Central memory CD8-positive, alpha-beta T cell (primary cell): ENCODE results near the gene INSR.

Experiments used
- ATAC-seq: fragments of 150-1000 bp; cut with Tn5 transposase; replicated peaks from 2 replicates; pipeline ENCODE4 v1.10.0; 2022; ENCODE audit warnings: mild to moderate bottlenecking, moderate FRiP score, moderate number of reproducible peaks; ENCODE audit not compliant: poor library complexity, severe bottlenecking; ENCODE audit errors: extremely low read depth
- DNase-seq, 2 donors: peaks; one replicate each; pipeline ENCODE4 v3.0.0; 2021; ENCODE audit warnings: low spot score in 2 of 2
- H3K27ac Mint-ChIP-seq: one replicate; pipeline ENCODE4 v1.8.0; 2022; ENCODE audit warnings: low read depth, mild to moderate bottlenecking, moderate library complexity, mixed read lengths
- H3K27me3 Mint-ChIP-seq: one replicate; pipeline ENCODE4 v1.8.0; 2022; ENCODE audit warnings: mixed read lengths
- H3K36me3 Mint-ChIP-seq: one replicate; pipeline ENCODE4 v1.8.0; 2022; ENCODE audit warnings: mild to moderate bottlenecking, moderate library complexity, mixed read lengths; ENCODE audit not compliant: insufficient read depth
- H3K4me1 Mint-ChIP-seq: one replicate; pipeline ENCODE4 v1.8.0; 2022; ENCODE audit warnings: mixed read lengths
- H3K4me3 Mint-ChIP-seq: one replicate; pipeline ENCODE4 v1.8.0; 2022; ENCODE audit warnings: mild to moderate bottlenecking, moderate library complexity, mixed read lengths
- H3K9me3 Mint-ChIP-seq: one replicate; pipeline ENCODE4 v1.8.0; 2022; ENCODE audit warnings: mixed read lengths

The INSR gene

GRCh38 chr19:7124782-7125181 is 169.4 kb downstream of the INSR start:
- ATAC-seq (no peak), DNase-seq (no peak)
- Mint-ChIP-seq H3K4me1 (no peaks in the 10 kb centered on the region), H3K27me3 (peaks cover 17% of the 10 kb centered on the region), H3K9me3 (no peaks in the 10 kb centered on the region), H3K36me3 (no peaks in the 10 kb centered on the region), H3K4me3 (no peak overlapping the region), H3K27ac (no peak overlapping the region)

GRCh38 chr19:7122701-7123100 is 171.5 kb downstream of the INSR start:
- Mint-ChIP-seq H3K4me3 (no peak overlapping the region), H3K27ac (no peak overlapping the region), H3K9me3 (no peaks in the 10 kb centered on the region), H3K36me3 (no peaks in the 10 kb centered on the region), H3K27me3 (peaks cover 17% of the 10 kb centered on the region), H3K4me1 (no peaks in the 10 kb centered on the region)
- no peak for ATAC-seq
- DNase-seq: no peak

GRCh38 chr19:7120499-7120898 is 173.7 kb downstream of the INSR start:
- peaks cover 27% of the 10 kb centered on the region for H3K27me3 Mint-ChIP-seq
- H3K9me3 Mint-ChIP-seq: no peaks in the 10 kb centered on the region
- no peak overlapping the region for H3K4me3 Mint-ChIP-seq
- ATAC-seq: no peak
- no peaks in the 10 kb centered on the region for H3K36me3 Mint-ChIP-seq
- no peak for DNase-seq
- H3K4me1 Mint-ChIP-seq: no peaks in the 10 kb centered on the region
- no peak overlapping the region for H3K27ac Mint-ChIP-seq

- H3K27ac Mint-ChIP-seq: no peak overlapping the region
- H3K4me1 Mint-ChIP-seq: no peaks in the 10 kb centered on the region
- H3K4me3 Mint-ChIP-seq: no peak overlapping the region
- ATAC-seq (no peak), DNase-seq (no peak)
- no peaks in the 10 kb centered on the region for H3K36me3 Mint-ChIP-seq
- no peaks in the 10 kb centered on the region for H3K9me3 Mint-ChIP-seq
- H3K27me3 Mint-ChIP-seq: peaks cover 33% of the 10 kb centered on the region
Observed at GRCh38 chr19:7119582-7119981, 174.6 kb downstream of the INSR start.

GRCh38 chr19:7117248-7117647 is 177.0 kb downstream of the INSR start:
- Mint-ChIP-seq H3K27me3 (peaks cover 54% of the 10 kb centered on the region), H3K27ac (no peak overlapping the region), H3K4me1 (no peaks in the 10 kb centered on the region), H3K9me3 (no peaks in the 10 kb centered on the region), H3K4me3 (no peak overlapping the region), H3K36me3 (no peaks in the 10 kb centered on the region)
- DNase-seq: no peak
- no peak for ATAC-seq

- H3K4me1 Mint-ChIP-seq: no peaks in the 10 kb centered on the region
- no peak overlapping the region for H3K27ac Mint-ChIP-seq
- no peaks in the 10 kb centered on the region for H3K36me3 Mint-ChIP-seq
- H3K4me3 Mint-ChIP-seq: no peak overlapping the region
- DNase-seq: no peak
- peaks cover 45% of the 10 kb centered on the region for H3K27me3 Mint-ChIP-seq
- no peaks in the 10 kb centered on the region for H3K9me3 Mint-ChIP-seq
- no peak for ATAC-seq
Observed at GRCh38 chr19:7115721-7116120, 178.5 kb downstream of the INSR start.

GRCh38 chr19:7113233-7113632 is 181.0 kb downstream of the INSR start:
- no peak for ATAC-seq
- Mint-ChIP-seq H3K27ac (no peak overlapping the region), H3K9me3 (no peaks in the 10 kb centered on the region), H3K4me3 (no peak overlapping the region), H3K4me1 (no peaks in the 10 kb centered on the region), H3K36me3 (no peaks in the 10 kb centered on the region), H3K27me3 (peaks cover 38% of the 10 kb centered on the region)
- DNase-seq: no peak

- no peak for ATAC-seq
- no peak for DNase-seq
- no peak overlapping the region for H3K4me3 Mint-ChIP-seq
- no peaks in the 10 kb centered on the region for H3K36me3 Mint-ChIP-seq
- H3K4me1 Mint-ChIP-seq: no peaks in the 10 kb centered on the region
- no peak overlapping the region for H3K27ac Mint-ChIP-seq
- H3K9me3 Mint-ChIP-seq: no peaks in the 10 kb centered on the region
- H3K27me3 Mint-ChIP-seq: peaks cover 38% of the 10 kb centered on the region
Observed at GRCh38 chr19:7112675-7113074, 181.5 kb downstream of the INSR start.

GRCh38 chr19:7109678-7110289 is 184.4 kb downstream of the INSR start:
- no peaks in the 10 kb centered on the region for H3K9me3 Mint-ChIP-seq
- ATAC-seq: no peak
- no peaks in the 10 kb centered on the region for H3K36me3 Mint-ChIP-seq
- no peaks in the 10 kb centered on the region for H3K4me1 Mint-ChIP-seq
- H3K4me3 Mint-ChIP-seq: no peak overlapping the region
- no peak overlapping the region for H3K27ac Mint-ChIP-seq
- no peak for DNase-seq
- H3K27me3 Mint-ChIP-seq: peaks cover 22% of the 10 kb centered on the region

GRCh38 chr19:7106711-7107657 is 187.2 kb downstream of the INSR start:
- ATAC-seq (no peak), DNase-seq (no peak)
- Mint-ChIP-seq H3K9me3 (no peaks in the 10 kb centered on the region), H3K27me3 (no peaks in the 10 kb centered on the region), H3K4me3 (no peak overlapping the region), H3K27ac (no peak overlapping the region), H3K4me1 (no peaks in the 10 kb centered on the region), H3K36me3 (no peaks in the 10 kb centered on the region)

- no peaks in the 10 kb centered on the region for H3K36me3 Mint-ChIP-seq
- H3K4me3 Mint-ChIP-seq: no peak overlapping the region
- DNase-seq (no peak), ATAC-seq (no peak)
- H3K9me3 Mint-ChIP-seq: no peaks in the 10 kb centered on the region
- no peaks in the 10 kb centered on the region for H3K4me1 Mint-ChIP-seq
- H3K27ac Mint-ChIP-seq: no peak overlapping the region
- H3K27me3 Mint-ChIP-seq: no peaks in the 10 kb centered on the region
Observed at GRCh38 chr19:7104747-7105447, 189.3 kb downstream of the INSR start.

- no peak overlapping the region for H3K27ac Mint-ChIP-seq
Observed at GRCh38 chr19:7101498-7102253, 192.5 kb downstream of the INSR start.

More at GRCh38 chr19:7101498-7102253, 192.5 kb downstream of the INSR start:
- H3K36me3 Mint-ChIP-seq: peaks cover 3% of the 10 kb centered on the region
- ATAC-seq (no peak), DNase-seq (no peak)
- no peaks in the 10 kb centered on the region for H3K27me3 Mint-ChIP-seq
- no peak overlapping the region for H3K4me3 Mint-ChIP-seq
- H3K9me3 Mint-ChIP-seq: peaks cover 6% of the 10 kb centered on the region
- H3K4me1 Mint-ChIP-seq: peaks cover 13% of the 10 kb centered on the region
